HG02610 (cell line): ENCODE results near the gene SLC4A4.
A peak's percentile ranks its signal among the peaks of the same experiment; 100 is the strongest.

Experiments used
- ATAC-seq: cut with Tn5 transposase; IDR thresholded peaks from one replicate; pipeline ENCODE4 v1.9.1; 2021; ENCODE audit warnings: mild to moderate bottlenecking, moderate library complexity; ENCODE audit not compliant: unreplicated experiment

SLC4A4 gene

DNA sequence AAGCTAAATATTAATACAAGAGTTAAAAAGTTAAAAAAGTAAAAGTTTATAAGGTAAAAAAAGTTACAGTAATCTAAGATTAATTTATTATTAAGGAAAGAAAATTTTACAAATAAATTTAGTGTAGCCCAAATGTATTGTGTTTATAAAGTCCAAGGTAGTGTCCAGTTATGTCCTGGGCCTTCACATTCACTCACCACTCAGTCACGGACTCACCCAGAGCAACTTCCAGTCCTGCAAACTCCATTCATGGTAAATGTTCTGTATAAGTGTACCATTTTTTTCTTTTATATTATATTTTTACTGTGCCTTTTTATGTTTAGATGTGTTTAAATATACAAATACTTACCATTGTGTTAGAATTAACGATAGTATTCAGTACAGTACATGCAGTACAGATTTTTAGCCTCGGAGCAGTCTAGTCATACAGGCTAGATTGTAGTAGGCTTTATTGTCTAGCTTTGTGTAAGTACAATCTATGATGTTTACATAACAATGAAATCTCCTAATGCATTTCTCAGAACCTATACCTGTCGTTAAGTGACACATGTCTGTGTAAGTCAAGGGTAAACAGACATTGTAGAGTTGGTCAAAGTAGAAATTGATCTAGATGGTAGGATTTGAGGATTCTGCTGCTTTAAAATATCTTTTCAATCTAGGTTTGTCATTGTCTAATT, 247.4 kb downstream of the SLC4A4 start:
- no peak for ATAC-seq

DNA sequence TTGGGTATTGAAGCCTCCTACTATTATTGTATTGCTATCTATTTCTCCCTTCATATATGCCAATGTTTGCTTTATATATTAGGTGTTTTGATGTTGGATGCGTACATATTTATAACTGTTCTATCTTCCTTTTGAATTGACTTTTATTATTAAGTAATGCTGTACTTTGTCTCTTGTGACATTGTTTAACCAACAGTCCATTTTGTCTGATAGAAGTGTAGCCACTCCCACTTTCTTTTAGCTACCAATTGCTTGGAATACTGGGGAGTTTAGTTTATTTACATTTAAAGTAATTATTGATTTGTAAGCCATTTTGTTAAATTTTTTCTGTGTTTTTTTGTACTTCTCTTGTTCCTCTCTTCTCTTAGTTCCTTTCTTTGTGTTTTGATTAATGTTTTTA, 249.2 kb downstream of the SLC4A4 start:
- no peak for ATAC-seq

DNA sequence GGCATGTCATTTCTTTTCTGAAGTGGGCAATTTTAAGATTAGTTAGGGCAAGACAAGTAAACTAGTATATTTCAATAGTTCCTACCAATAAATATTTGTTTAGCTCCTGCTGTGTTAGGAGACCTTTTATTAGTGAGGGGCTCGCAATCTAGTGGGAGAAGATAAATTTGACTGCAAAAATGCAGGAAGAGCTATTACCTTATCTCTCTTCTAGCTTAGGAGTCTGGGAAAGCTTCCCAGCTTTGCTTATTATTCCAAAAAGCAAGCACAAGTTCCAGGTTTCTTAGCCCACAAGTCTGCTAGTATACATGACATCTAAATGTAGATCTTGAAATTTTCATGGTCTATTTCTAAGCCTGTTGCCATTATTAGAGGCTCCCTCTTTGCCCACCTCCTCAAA, 254.0 kb downstream of the SLC4A4 start:
- ATAC-seq = no peak

GRCh38 chr4:71593311-71593710, 254.5 kb downstream of the SLC4A4 start:
- no peak for ATAC-seq

GRCh38 chr4:71595576-71596108, 256.8 kb downstream of the SLC4A4 start:
- no peak for ATAC-seq

DNA sequence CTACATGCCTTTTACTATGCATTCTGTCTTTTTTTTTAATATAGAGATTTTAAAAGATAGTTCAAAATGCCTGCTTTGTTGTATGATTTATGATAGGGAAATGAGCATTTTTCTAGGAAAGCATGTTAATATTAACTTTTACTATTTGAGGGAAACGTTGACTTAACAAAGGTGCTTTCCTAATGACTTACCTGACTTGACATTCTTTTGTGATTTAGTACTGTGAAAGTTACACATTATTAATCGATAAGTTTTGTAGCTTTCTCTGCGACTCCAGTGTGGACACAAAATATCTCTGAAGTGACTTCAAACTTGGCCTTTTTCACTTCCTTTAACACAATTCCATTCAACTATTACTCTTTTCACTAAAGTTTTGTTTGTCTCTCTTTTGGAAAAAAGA, 260.8 kb downstream of the SLC4A4 start:
- no peak for ATAC-seq

DNA sequence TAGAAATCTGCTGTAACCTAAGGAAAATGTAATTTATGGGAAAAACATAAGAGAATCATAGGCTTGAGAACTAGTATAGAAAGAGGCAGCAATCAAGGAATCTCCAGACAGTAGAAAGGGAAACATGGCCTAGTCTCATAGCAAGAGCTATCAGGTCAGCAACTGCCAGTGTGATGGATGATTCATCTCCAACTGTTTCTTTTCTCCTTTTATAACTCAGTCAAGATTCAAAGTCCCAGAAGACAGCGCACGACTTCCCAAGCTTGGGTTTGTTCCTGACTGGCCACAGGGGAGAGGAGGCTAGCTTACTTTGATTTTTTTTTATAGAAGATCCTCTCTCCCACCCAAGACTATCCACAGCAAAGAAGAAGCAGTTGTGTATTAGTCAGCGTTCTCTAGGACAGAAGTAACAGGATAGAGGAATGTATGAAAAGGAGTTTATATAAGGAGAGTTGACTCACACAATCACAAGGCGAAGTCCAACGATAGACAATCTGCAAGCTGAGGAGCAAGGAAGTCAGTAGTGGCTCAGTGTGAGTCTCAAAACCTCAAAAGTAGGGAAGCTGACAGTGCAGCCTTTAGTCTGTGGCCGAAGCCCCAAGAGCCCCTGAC, 263.6 kb downstream of the SLC4A4 start:
- no peak for ATAC-seq

- peak; percentile 99 for ATAC-seq
Measured at GRCh38 chr4:71604785-71605184, 266.0 kb downstream of the SLC4A4 start.

GRCh38 chr4:71607109-71607508, 268.3 kb downstream of the SLC4A4 start:
- ATAC-seq = no peak

DNA sequence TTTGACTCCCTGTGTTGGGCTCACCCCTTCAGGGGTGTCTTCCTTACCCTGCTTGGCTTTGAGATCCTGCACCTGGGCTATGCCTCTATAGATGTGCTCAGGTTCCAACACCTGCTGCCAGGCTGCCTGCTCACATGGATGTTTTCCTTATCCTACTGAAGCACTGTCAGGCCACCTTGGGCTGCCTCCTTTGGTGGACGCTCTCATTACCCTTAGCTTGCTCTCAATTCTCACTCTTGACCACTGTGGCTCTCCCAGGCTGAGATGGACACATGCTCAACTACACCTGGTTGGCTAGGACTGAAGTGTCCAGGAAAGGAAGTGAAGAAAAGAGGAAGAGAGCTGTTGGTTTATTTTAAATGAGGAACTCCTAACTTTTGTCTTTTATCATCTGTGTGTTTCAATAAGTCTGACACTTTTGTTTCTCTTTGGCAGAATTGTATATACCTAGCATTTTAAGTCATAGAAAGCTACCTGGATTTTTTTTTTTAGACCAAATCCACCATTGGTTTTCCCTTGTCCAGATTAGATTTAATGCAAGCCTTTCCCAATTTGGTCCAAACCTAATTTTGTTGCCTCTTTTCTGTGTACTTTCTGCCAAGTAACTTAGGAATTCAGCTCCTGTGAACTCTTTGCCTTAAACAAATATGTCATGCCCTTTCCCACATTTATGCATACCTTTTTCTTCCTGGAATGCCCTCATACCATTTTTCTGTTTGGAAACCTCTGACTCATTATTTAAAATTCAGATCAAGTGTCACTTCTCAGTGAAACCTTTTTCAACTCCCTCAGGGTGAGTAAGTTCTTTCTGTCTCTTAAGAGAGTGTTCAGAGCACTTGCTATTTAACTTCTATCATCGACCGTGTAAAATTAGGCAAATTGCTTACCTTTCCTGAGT, 269.2 kb downstream of the SLC4A4 start:
- ATAC-seq = no peak

GRCh38 chr4:71608678-71609071, 269.9 kb downstream of the SLC4A4 start:
- ATAC-seq = no peak

GRCh38 chr4:71609167-71609566, 270.3 kb downstream of the SLC4A4 start:
- no peak for ATAC-seq

GRCh38 chr4:71609651-71610050, 270.8 kb downstream of the SLC4A4 start:
- no peak for ATAC-seq

DNA sequence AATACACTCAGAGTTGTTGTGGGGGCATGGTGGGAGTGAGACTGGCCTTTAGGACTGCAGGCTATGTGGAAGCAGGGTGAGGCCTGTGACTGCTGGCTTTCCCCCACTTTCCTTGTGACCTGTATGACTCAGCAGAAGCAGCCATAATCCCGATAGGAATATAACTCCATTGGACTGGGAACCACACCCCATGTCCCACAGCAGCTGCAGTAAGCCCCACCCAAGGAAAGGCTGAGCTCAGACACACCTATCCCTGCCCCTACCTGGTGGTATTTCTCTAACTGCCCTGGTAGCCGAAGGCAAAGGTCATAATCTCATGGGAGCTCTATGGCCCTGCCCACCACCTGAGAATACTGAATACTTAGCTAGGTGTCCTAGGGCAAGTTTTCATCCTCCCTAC, 275.8 kb downstream of the SLC4A4 start:
- no peak for ATAC-seq

DNA sequence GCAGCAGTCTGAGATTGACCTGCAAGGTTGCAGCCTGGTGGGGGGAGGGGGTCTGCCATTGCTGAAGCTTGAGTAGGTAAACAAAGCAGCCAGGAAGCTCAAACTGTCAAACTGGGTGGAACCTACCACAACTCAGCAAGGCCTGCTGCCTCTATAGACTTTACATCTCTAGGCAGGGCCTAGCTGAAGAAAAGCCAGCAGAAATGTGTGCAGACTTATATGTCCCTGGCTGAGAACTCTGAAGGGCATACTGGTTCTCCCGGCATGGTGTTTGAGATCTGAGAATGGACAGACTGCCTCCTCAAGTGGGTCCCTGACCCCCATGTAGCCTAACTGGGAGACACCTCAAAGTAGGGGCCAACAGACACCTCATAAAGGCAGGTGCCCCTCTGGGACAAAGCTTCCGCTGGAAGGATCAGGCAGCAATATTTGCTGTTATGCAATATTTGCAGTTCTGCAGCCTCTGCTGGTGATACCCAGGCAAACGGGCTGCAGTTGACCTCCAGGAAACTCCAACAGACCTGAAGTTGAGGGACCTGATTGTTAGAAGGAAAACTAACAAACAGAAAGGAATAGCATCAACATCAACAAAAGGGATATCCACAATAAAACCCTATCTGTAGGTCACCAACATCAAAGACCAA, 277.5 kb downstream of the SLC4A4 start:
- no peak for ATAC-seq
